SK-N-SH treated with all-trans-retinoic acid at 6 μM for 48 hours (cell line): Measurements from ENCODE around the gene RDH5.

Experiments used
- ARNTL ChIP-seq: fragments of 450-650 bp; formaldehyde crosslinking; IDR thresholded peaks from 2 replicates; pipeline ENCODE4 v1.5.0; 2020; ENCODE audit warnings: low read depth, mild to moderate bottlenecking, moderate library complexity, borderline replicate concordance
- BACH2 ChIP-seq: fragments of 250-450 bp; sonication (Bioruptor Pico); IDR thresholded peaks from 2 replicates; pipeline ENCODE4 v1.9.0; 2021; ENCODE audit warnings: mild to moderate bottlenecking, borderline replicate concordance
- ESRRG ChIP-seq: fragments of 250-450 bp; sonication (Bioruptor Pico); IDR thresholded peaks from 2 replicates; pipeline ENCODE4 v1.6.1; 2021; ENCODE audit warnings: mild to moderate bottlenecking
- ISL1 ChIP-seq: fragments of 250-450 bp; sonication (Bioruptor Pico); IDR thresholded peaks from 2 replicates; pipeline ENCODE4 v2.1.2; 2022; ENCODE audit warnings: mild to moderate bottlenecking, moderate library complexity
- OSR1 ChIP-seq: fragments of 250-450 bp; sonication (Bioruptor Pico); IDR thresholded peaks from 2 replicates; pipeline ENCODE4 v1.8.0; 2022; ENCODE audit warnings: moderate library complexity, mild to moderate bottlenecking, inconsistent platforms
- PPARA ChIP-seq: fragments of 250-450 bp; sonication (Bioruptor Pico); IDR thresholded peaks from 2 replicates; pipeline ENCODE4 v1.5.0; 2020; ENCODE audit warnings: mild to moderate bottlenecking, borderline replicate concordance
- TCF4 ChIP-seq: fragments of 250-450 bp; sonication (Bioruptor Pico); IDR thresholded peaks from 2 replicates; pipeline ENCODE4 v1.8.0; 2021; ENCODE audit warnings: mild to moderate bottlenecking, moderate library complexity, borderline replicate concordance
- TOX ChIP-seq: fragments of 250-450 bp; sonication (Bioruptor Pico); IDR thresholded peaks from 2 replicates; pipeline ENCODE4 v1.8.0; 2021; ENCODE audit warnings: mild to moderate bottlenecking, moderate library complexity, borderline replicate concordance
- ZFP3 ChIP-seq: fragments of 250-450 bp; sonication (Bioruptor Pico); IDR thresholded peaks from 2 replicates; pipeline ENCODE4 v1.5.0; 2020; ENCODE audit warnings: mild to moderate bottlenecking, moderate library complexity
- ZNF8 ChIP-seq: fragments of 450-650 bp; formaldehyde crosslinking; IDR thresholded peaks from 2 replicates; pipeline ENCODE4 v1.5.0; 2020; ENCODE audit warnings: mild to moderate bottlenecking, moderate library complexity
- TF ChIP-seq, protein P1 (sequence below): fragments of 250-450 bp; sonication (Bioruptor Pico); IDR thresholded peaks from 2 replicates; pipeline ENCODE4 v1.5.1; 2020; ENCODE audit warnings: low read depth, mild to moderate bottlenecking, moderate library complexity
- TF ChIP-seq, protein P2 (sequence below): fragments of 250-450 bp; sonication (Bioruptor Pico); IDR thresholded peaks from 2 replicates; pipeline ENCODE4 v1.8.0; 2020; ENCODE audit warnings: mild to moderate bottlenecking, moderate library complexity, borderline replicate concordance

DNA sequence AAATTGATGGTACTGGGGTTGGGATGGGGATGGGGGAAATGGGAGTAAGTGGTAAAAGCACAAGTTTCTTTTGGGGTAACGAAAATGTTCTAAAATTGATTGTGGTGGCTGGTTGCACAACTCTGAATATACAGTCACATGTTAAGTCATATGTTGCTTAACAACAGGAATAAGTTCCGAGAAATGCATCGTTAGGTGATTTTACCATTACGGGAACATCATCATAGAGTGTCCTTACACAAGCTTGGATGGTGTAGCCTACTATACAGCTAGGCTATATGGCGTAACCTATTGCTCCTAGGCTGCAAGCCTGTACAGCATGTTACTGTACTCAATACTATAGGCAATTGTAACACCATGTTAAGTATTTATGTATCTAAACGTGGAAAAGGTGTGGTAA is 43.5 kb upstream of the RDH5 start:
- TF ChIP-seq ESRRG (CRISPR knock-in tag): no peak
- TF ChIP-seq TCF4 (CRISPR knock-in tag): no peak
- TF ChIP-seq TOX (CRISPR knock-in tag): no peak
- TF ChIP-seq, protein P1, sequence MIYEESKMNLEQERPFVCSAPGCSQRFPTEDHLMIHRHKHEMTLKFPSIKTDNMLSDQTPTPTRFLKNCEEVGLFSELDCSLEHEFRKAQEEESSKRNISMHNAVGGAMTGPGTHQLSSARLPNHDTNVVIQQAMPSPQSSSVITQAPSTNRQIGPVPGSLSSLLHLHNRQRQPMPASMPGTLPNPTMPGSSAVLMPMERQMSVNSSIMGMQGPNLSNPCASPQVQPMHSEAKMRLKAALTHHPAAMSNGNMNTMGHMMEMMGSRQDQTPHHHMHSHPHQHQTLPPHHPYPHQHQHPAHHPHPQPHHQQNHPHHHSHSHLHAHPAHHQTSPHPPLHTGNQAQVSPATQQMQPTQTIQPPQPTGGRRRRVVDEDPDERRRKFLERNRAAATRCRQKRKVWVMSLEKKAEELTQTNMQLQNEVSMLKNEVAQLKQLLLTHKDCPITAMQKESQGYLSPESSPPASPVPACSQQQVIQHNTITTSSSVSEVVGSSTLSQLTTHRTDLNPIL (CRISPR knock-in tag): no peak
- TF ChIP-seq ARNTL: no peak
- no peak for TF ChIP-seq BACH2 (CRISPR knock-in tag)
- TF ChIP-seq ZNF8: no peak
- no peak for TF ChIP-seq ZFP3
- no peak for TF ChIP-seq OSR1 (CRISPR knock-in tag)
- TF ChIP-seq, protein P2, sequence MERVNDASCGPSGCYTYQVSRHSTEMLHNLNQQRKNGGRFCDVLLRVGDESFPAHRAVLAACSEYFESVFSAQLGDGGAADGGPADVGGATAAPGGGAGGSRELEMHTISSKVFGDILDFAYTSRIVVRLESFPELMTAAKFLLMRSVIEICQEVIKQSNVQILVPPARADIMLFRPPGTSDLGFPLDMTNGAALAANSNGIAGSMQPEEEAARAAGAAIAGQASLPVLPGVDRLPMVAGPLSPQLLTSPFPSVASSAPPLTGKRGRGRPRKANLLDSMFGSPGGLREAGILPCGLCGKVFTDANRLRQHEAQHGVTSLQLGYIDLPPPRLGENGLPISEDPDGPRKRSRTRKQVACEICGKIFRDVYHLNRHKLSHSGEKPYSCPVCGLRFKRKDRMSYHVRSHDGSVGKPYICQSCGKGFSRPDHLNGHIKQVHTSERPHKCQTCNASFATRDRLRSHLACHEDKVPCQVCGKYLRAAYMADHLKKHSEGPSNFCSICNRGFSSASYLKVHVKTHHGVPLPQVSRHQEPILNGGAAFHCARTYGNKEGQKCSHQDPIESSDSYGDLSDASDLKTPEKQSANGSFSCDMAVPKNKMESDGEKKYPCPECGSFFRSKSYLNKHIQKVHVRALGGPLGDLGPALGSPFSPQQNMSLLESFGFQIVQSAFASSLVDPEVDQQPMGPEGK (CRISPR knock-in tag): no peak
- TF ChIP-seq ISL1 (CRISPR knock-in tag): no peak
- TF ChIP-seq PPARA (CRISPR knock-in tag): no peak
